Fibroblast of lung (primary cell): ENCODE results near the gene CST4. TPM values are rescaled to one million over a fixed set of nuclear protein-coding genes. Genes with fewer than 3 reads are reported as not detected.

ENCODE experiments used
- DNase-seq, 2 donors: peaks; one replicate each; pipeline versions ENCODE4 v3.0.0 to v3.0.0-alpha.2; 2010; ENCODE audit warnings: low read depth in 2 of 2
- H2AFZ ChIP-seq: 2 replicates; pipeline ENCODE4 v1.5.1; 2012; ENCODE audit warnings: low read length, control low read depth, inconsistent platforms
- H3K27ac ChIP-seq: 2 replicates; pipeline ENCODE4 v1.5.1; 2011; ENCODE audit warnings: low read length, control low read depth; ENCODE audit not compliant: insufficient read depth
- H3K27me3 ChIP-seq: 2 replicates; pipeline ENCODE4 v1.5.1; 2011; ENCODE audit warnings: mild to moderate bottlenecking, low read length; ENCODE audit not compliant: control insufficient read depth, insufficient read depth
- H3K36me3 ChIP-seq: 2 replicates; pipeline ENCODE4 v1.5.1; 2011; ENCODE audit warnings: low read length; ENCODE audit not compliant: control insufficient read depth, insufficient read depth
- H3K4me1 ChIP-seq: 2 replicates; pipeline ENCODE4 v1.5.1; 2011; ENCODE audit warnings: low read length; ENCODE audit not compliant: control insufficient read depth, insufficient read depth; ENCODE audit errors: extremely low read depth
- H3K4me2 ChIP-seq: 2 replicates; pipeline ENCODE4 v1.5.1; 2011; ENCODE audit warnings: low read length, control low read depth; ENCODE audit not compliant: insufficient read depth; ENCODE audit errors: extremely low read depth
- H3K4me3 ChIP-seq, 4 experiments: fragments of 200-600 bp in 1 of 4; sonication (generic) in 1 of 4; replicated peaks in 1 of 4; 2 replicates each; pipeline ENCODE4 v1.5.1; 2011 to 2016; ENCODE audit warnings: low read length in 4 of 4, low read depth in 3 of 4, mild to moderate bottlenecking in 3 of 4, control low read depth in 2 of 4, inconsistent platforms in 1 of 4, mixed read lengths in 1 of 4; ENCODE audit not compliant: insufficient read depth in 1 of 4; ENCODE audit errors: control extremely low read depth in 1 of 4
- H3K79me2 ChIP-seq: 2 replicates; pipeline ENCODE4 v1.5.1; 2012; ENCODE audit warnings: mild to moderate bottlenecking, low read length, inconsistent platforms; ENCODE audit not compliant: control insufficient read depth, insufficient read depth
- H3K9ac ChIP-seq: 2 replicates; pipeline ENCODE4 v1.5.1; 2011; ENCODE audit warnings: mild to moderate bottlenecking, low read length, control low read depth; ENCODE audit not compliant: insufficient read depth
- H3K9me3 ChIP-seq: 2 replicates; pipeline ENCODE4 v1.5.1; 2012; ENCODE audit warnings: low read depth, low read length; ENCODE audit not compliant: control insufficient read depth, insufficient read depth
- H4K20me1 ChIP-seq: 2 replicates; pipeline ENCODE4 v1.5.1; 2011; ENCODE audit warnings: low read length; ENCODE audit not compliant: control insufficient read depth, insufficient read depth; ENCODE audit errors: extremely low read depth
- EZH2 ChIP-seq: IDR thresholded peaks from 2 replicates; pipeline ENCODE4 v1.5.1; 2012; ENCODE audit warnings: low read length, control low read depth, mild to moderate bottlenecking; ENCODE audit errors: missing control alignments
- polyA plus RNA-seq, 2 donors: library from polyadenylated mRNA; depleted of rRNA in 1 of 2; stranded (reverse) in 1 of 2; unstranded in 1 of 2; fragments of >200 nt; gene quantifications; 2 replicates each; pipeline ENCODE4 v1.2.1, GENCODE V29; 2011 to 2012; ENCODE audit warnings: missing spikeins in 1 of 2
- total RNA-seq: library from RNA; depleted of rRNA; stranded (reverse); fragments of >200 nt; gene quantifications from 2 replicates; pipeline ENCODE4 v1.2.1, GENCODE V29; 2014
- TF ChIP-seq, protein P1 (sequence below), 2 donors: IDR thresholded peaks in 1 of 2; conservative IDR thresholded peaks in 1 of 2; 1 replicate in 1 of 2; 2 replicates in 1 of 2; pipeline ENCODE4 v1.5.1; 2011 to 2012; ENCODE audit warnings: low read length in 2 of 2, control low read depth in 1 of 2, inconsistent platforms in 1 of 2, low read depth in 1 of 2, mild to moderate bottlenecking in 1 of 2

The CST4 gene
- total and polyA plus RNA-seq, 2 donors (not counting 1 experiment from before 2014, with no cell fraction given) = 0.16 to 0.17 TPM

DNA sequence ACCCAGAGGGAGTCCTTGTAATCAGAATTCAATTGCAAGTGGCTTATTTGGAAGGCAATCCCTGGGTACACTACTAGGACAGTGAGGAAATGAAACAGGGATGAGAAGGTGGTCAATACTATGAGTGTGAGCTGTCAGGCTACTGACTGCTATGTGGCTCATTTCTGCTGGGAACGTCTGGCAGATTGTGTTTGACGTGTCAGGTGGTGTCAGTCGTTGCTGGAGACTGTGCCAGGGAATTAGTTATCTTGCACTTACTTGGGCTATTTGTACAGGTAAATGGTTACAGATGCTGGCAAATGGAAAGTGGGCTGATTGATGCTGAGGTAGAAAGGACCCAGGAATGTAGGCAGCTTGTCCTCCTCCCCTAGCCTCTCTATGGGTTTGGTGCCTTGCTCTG lies 17.4 kb downstream of the CST4 start:
- no peaks in the 10 kb centered on the region for H3K4me1 ChIP-seq
- no peaks in the 10 kb centered on the region for H3K36me3 ChIP-seq
- H3K9ac ChIP-seq = no peak overlapping the region
- no peak overlapping the region for H3K4me3 ChIP-seq
- H4K20me1 ChIP-seq = no peaks in the 10 kb centered on the region
- no peak overlapping the region for H2AFZ ChIP-seq
- H3K27me3 ChIP-seq = peaks cover 2% of the 10 kb centered on the region
- no peaks in the 10 kb centered on the region for H3K79me2 ChIP-seq
- no peaks in the 10 kb centered on the region for H3K9me3 ChIP-seq
- TF ChIP-seq, protein P1, sequence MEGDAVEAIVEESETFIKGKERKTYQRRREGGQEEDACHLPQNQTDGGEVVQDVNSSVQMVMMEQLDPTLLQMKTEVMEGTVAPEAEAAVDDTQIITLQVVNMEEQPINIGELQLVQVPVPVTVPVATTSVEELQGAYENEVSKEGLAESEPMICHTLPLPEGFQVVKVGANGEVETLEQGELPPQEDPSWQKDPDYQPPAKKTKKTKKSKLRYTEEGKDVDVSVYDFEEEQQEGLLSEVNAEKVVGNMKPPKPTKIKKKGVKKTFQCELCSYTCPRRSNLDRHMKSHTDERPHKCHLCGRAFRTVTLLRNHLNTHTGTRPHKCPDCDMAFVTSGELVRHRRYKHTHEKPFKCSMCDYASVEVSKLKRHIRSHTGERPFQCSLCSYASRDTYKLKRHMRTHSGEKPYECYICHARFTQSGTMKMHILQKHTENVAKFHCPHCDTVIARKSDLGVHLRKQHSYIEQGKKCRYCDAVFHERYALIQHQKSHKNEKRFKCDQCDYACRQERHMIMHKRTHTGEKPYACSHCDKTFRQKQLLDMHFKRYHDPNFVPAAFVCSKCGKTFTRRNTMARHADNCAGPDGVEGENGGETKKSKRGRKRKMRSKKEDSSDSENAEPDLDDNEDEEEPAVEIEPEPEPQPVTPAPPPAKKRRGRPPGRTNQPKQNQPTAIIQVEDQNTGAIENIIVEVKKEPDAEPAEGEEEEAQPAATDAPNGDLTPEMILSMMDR (conservative IDR thresholded peaks at IDR 0.05 in 1 of 2, IDR thresholded peaks at IDR 0.05 in 1 of 2; ENCODE audit: low read depth in 1 of 2, low read length in 2 of 2) = no peak
- TF ChIP-seq EZH2 = no peak
- H3K4me2 ChIP-seq = no peak overlapping the region
- H3K27ac ChIP-seq = no peak overlapping the region
- DNase-seq = no peak

DNA sequence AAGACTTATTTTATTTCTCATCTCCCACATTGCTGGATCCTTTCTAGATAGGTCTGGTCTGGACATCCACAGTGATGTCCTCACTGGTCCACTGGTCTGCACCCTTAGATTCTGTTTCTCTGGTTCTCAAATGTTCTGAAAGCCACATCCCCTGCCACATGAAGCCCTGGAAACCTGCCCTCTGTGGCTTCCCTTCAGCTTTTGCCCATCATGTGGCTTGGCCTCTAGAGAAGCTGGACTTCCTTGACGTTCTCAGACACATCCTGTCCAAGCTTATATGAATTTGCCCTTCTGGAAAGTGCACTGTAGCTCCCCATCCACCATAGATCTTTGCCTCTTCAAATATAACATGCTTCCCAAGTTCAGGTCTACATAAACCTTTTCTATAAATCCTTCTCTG lies 18.5 kb downstream of the CST4 start:
- TF ChIP-seq, protein P1 (conservative IDR thresholded peaks at IDR 0.05 in 1 of 2, IDR thresholded peaks at IDR 0.05 in 1 of 2; ENCODE audit: low read depth in 1 of 2, low read length in 2 of 2) = no peak
- TF ChIP-seq EZH2 = no peak
- Histone ChIP-seq H2AFZ (no peak overlapping the region), H3K36me3 (no peaks in the 10 kb centered on the region)

DNA sequence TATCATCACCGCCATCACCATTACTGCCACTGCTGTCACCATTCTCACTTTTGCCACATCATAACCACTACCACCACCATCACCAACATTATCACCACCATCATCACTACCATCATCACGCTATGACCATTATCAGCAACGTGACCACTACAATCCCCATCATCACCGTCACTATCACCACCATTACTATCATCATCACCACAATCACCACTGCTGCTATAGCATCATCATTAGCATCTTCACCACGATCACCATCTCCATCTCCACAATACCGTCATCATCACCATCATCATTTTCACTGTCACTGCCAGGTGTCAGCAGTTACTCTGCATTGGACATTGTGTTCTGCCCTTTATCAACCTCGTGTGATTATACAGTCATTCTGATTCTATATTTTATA lies 19.0 kb downstream of the CST4 start:
- Histone ChIP-seq H3K9ac (no peak overlapping the region), H3K79me2 (no peaks in the 10 kb centered on the region), H3K27me3 (peaks cover 6% of the 10 kb centered on the region), H3K9me3 (no peaks in the 10 kb centered on the region), H3K4me3 (no peak overlapping the region), H3K36me3 (no peaks in the 10 kb centered on the region), H3K27ac (no peak overlapping the region), H3K4me1 (no peaks in the 10 kb centered on the region), H3K4me2 (no peak overlapping the region), H2AFZ (no peak overlapping the region), H4K20me1 (no peaks in the 10 kb centered on the region)
- DNase-seq = no peak
- TF ChIP-seq EZH2 = no peak
- TF ChIP-seq, protein P1 (conservative IDR thresholded peaks at IDR 0.05 in 1 of 2, IDR thresholded peaks at IDR 0.05 in 1 of 2; ENCODE audit: low read depth in 1 of 2, low read length in 2 of 2) = no peak

More for the DNA sequence above, 18.5 kb downstream of the CST4 start:
- Histone ChIP-seq H3K4me3 (no peak overlapping the region), H3K27ac (no peak overlapping the region), H3K9me3 (no peaks in the 10 kb centered on the region), H3K9ac (no peak overlapping the region), H3K4me1 (no peaks in the 10 kb centered on the region), H3K4me2 (no peak overlapping the region), H4K20me1 (no peaks in the 10 kb centered on the region), H3K79me2 (no peaks in the 10 kb centered on the region), H3K27me3 (peaks cover 6% of the 10 kb centered on the region)
- DNase-seq = no peak
